Thyroid gland (tissue), 4 donors: Measurements from ENCODE around the gene PRKAR2B. TPM values are rescaled to one million over a fixed set of nuclear protein-coding genes. Genes with fewer than 3 reads are reported as not detected.

Source experiments
- DNase-seq, 2 donors: peaks; one replicate each; pipeline ENCODE4 v3.0.0-alpha.2; 2019
- H3K27ac ChIP-seq, 3 donors: fragments of 200-600 bp; sonication (generic); 1 replicate in 2 of 3; 2 replicates in 1 of 3; pipeline ENCODE4 v1.5.1; 2016 to 2019; ENCODE audit warnings: mild to moderate bottlenecking in 1 of 3, moderate library complexity in 1 of 3
- H3K27me3 ChIP-seq: fragments of 200-600 bp; sonication (generic); one replicate; pipeline ENCODE4 v1.5.1; 2019
- H3K36me3 ChIP-seq, 2 donors: fragments of 200-600 bp; sonication (generic); one replicate each; pipeline ENCODE4 v1.5.1; 2016 to 2019
- H3K4me1 ChIP-seq, 2 donors: fragments of 200-600 bp; sonication (generic); one replicate each; pipeline ENCODE4 v1.5.1; 2017 to 2019
- H3K4me3 ChIP-seq, 3 donors: fragments of 200-600 bp; sonication (generic); replicated peaks in 1 of 3; 1 replicate in 2 of 3; 2 replicates in 1 of 3; pipeline ENCODE4 v1.5.1; 2016; ENCODE audit warnings: mild to moderate bottlenecking in 1 of 3
- H3K9me3 ChIP-seq: fragments of 200-600 bp; sonication (generic); one replicate; pipeline ENCODE4 v1.5.1; 2017
- CTCF ChIP-seq, 6 experiments: fragments of 200-600 bp in 3 of 6; fragments of 450-650 bp in 3 of 6; sonication (generic) in 3 of 6; IDR thresholded peaks; one replicate each; pipeline ENCODE4 v1.5.1; 2016 to 2019; ENCODE audit warnings: antibody characterized with exemption in 6 of 6, mild to moderate bottlenecking in 2 of 6, inconsistent platforms in 1 of 6, moderate library complexity in 1 of 6
- POLR2A ChIP-seq, 2 donors: fragments of 450-650 bp; IDR thresholded peaks; one replicate each; pipeline ENCODE4 v1.6.1; 2017; ENCODE audit warnings: antibody characterized with exemption in 2 of 2, mild to moderate bottlenecking in 2 of 2, moderate library complexity in 1 of 2
- WGBS, 2 donors: methylation state at CpG; one replicate each; pipeline ENCODE4 v1.1.5; 2017; 5-methylcytosine and 5-hydroxymethylcytosine counted together
- intact Hi-C: fragments of 100-400 bp; cut with DNase I; formaldehyde crosslinking; loops from one replicate; pipeline ENCODE4 v1.15.1; 2023
- total RNA-seq, 4 donors: library from RNA; depleted of rRNA; stranded (reverse); fragments of >200 nt; gene quantifications; one replicate each; pipeline ENCODE4 v1.2.3, GENCODE V29; 2016

PRKAR2B gene
- total RNA-seq, 4 donors from 2014 or later, result 5.1 to 9.0 (median 6.5) TPM

GRCh38 chr7:107168233-107169119, 124.0 kb downstream of the PRKAR2B start, which contains the start of gene HBP1:
HBP1 (plus strand) TSS chr7:107169003; CDS start chr7:107179894, 10,891 bp downstream.
- TF ChIP-seq CTCF (IDR thresholded peaks at IDR 0.05) (no peak), POLR2A (IDR thresholded peaks at IDR 0.05) (peak; percentile 55 to 84)
- no peaks in the 10 kb centered on the region for H3K36me3 ChIP-seq
- intact Hi-C loops, result no loop called here
- peaks cover 23 to 27% of the 10 kb centered on the region in 2 donors for H3K4me1 ChIP-seq
- no peaks in the 10 kb centered on the region for H3K9me3 ChIP-seq
- 1% methylated on average over 39 to 44 of the region's 44 CpGs for WGBS, 2 donors
- H3K27ac ChIP-seq, result peak within 1 kb of the TSS; percentile 98 to 100 (median 99)
- H3K4me3 ChIP-seq, result peak within 1 kb of the TSS; percentile 83 to 96 (median 83)
- H3K27me3 ChIP-seq, result no peaks in the 10 kb centered on the region
- peak; percentile 99 to 100 for DNase-seq

- peak; percentile 99 for DNase-seq
- H3K27me3 ChIP-seq, result no peaks in the 10 kb centered on the region
- H3K36me3 ChIP-seq, result no peaks in the 10 kb centered on the region
- peak overlapping the region; percentile 58 to 96 (median 83) for H3K4me3 ChIP-seq
- 0% methylated on average over 25 to 41 of the region's 73 CpGs for WGBS, 2 donors
- H3K27ac ChIP-seq, result peak overlapping the region; percentile 97 to 100 (median 99)
- peaks cover 32 to 35% of the 10 kb centered on the region in 2 donors for H3K4me1 ChIP-seq
- intact Hi-C loops, result no loop called here
- H3K9me3 ChIP-seq, result no peaks in the 10 kb centered on the region
- TF ChIP-seq CTCF (IDR thresholded peaks at IDR 0.05) (peak in 1 of 6 experiments; percentile 18), POLR2A (IDR thresholded peaks at IDR 0.05) (peak in 1 of 2 donors; percentile 83)
These were observed 124.9 kb downstream of the PRKAR2B start for GRCh38 chr7:107169120-107170050.

- Histone ChIP-seq H3K27ac (peak overlapping the region; percentile 70 to 99 (median 97)), H3K4me3 (peak overlapping the region in 2 of 3 donors; percentile 21 to 83), H3K27me3 (no peaks in the 10 kb centered on the region), H3K4me1 (peaks cover 39 to 44% of the 10 kb centered on the region in 2 donors), H3K36me3 (no peaks in the 10 kb centered on the region), H3K9me3 (no peaks in the 10 kb centered on the region)
- intact Hi-C loops, result no loop called here
- DNase-seq, result no peak
- WGBS, 2 donors, result 13 to 16% methylated on average over 13 of the region's 13 CpGs
- TF ChIP-seq CTCF (IDR thresholded peaks at IDR 0.05) (no peak), POLR2A (IDR thresholded peaks at IDR 0.05) (no peak)
These were observed 125.8 kb downstream of the PRKAR2B start for GRCh38 chr7:107170051-107170915.

GRCh38 chr7:107171496-107171895, 127.0 kb downstream of the PRKAR2B start:
- WGBS, 2 donors, result 92 to 94% methylated on average over 12 of the region's 12 CpGs
- Histone ChIP-seq H3K36me3 (no peaks in the 10 kb centered on the region), H3K4me3 (no peak overlapping the region), H3K9me3 (no peaks in the 10 kb centered on the region), H3K27ac (peak overlapping the region in 1 of 3 donors; percentile 25), H3K4me1 (peaks cover 39 to 48% of the 10 kb centered on the region in 2 donors), H3K27me3 (no peaks in the 10 kb centered on the region)
- TF ChIP-seq POLR2A (IDR thresholded peaks at IDR 0.05), result no peak
- TF ChIP-seq CTCF (IDR thresholded peaks at IDR 0.05), result no peak
- no peak for DNase-seq
- intact Hi-C loops, result no loop called here
